ENCODE measurements around the gene OLIG1.

DNA sequence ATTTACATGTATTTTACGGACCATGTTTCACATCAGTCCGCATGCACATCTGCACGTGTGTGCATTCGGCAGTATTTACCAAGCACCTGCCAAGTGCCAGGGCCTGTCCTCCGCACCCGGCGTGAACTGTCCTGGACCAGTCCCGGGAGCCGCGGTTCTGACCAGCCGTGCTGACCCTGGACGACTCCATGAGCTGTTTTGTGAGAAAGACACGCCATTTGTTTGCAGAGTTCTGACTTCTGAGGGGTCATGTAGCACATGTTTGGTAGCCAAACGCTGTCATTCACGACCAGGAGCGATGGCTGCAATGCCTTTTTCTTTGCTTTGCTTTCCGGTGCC, 47.5 kb upstream of the OLIG1 start:
- TF ChIP-seq POLR2A (IDR thresholded peaks at IDR 0.05) (no peak), POLR2AphosphoS5 (IDR thresholded peaks at IDR 0.05) (no peak)
- TF ChIP-seq, protein P1, sequence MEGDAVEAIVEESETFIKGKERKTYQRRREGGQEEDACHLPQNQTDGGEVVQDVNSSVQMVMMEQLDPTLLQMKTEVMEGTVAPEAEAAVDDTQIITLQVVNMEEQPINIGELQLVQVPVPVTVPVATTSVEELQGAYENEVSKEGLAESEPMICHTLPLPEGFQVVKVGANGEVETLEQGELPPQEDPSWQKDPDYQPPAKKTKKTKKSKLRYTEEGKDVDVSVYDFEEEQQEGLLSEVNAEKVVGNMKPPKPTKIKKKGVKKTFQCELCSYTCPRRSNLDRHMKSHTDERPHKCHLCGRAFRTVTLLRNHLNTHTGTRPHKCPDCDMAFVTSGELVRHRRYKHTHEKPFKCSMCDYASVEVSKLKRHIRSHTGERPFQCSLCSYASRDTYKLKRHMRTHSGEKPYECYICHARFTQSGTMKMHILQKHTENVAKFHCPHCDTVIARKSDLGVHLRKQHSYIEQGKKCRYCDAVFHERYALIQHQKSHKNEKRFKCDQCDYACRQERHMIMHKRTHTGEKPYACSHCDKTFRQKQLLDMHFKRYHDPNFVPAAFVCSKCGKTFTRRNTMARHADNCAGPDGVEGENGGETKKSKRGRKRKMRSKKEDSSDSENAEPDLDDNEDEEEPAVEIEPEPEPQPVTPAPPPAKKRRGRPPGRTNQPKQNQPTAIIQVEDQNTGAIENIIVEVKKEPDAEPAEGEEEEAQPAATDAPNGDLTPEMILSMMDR (IDR thresholded peaks at IDR 0.05 in 8 of 11, conservative IDR thresholded peaks at IDR 0.05 in 3 of 11) = no peak

All from spleen (tissue), 7 donors.